NK-92 (cell line): ENCODE measurements around the gene IFI27L2.
"Not testable (repeated sequence)": the region's sequence is repeated elsewhere in the genome, so short reads cannot be mapped to it uniquely, and the experiment has no call there.

Experiments used
- DNase-seq: peaks from one replicate; lab custom pipeline; 2025; ENCODE audit not compliant: unreplicated experiment; lab: John Stamatoyannopoulos, UW

Gene IFI27L2

GRCh38 chr14:94129111-94129757, at the start of gene IFI27L2:
TSS of gene IFI27L2 (minus strand) at chr14:94129604. CDS start at chr14:94129564, 40 bp downstream.
- DNase-seq: peak; percentile 15

GRCh38 chr14:94177806-94178205, 48.4 kb upstream of the IFI27L2 start:
- DNase-seq: no peak

- DNase-seq: no peak
Measured at GRCh38 chr14:94176808-94177207, 47.4 kb upstream of the IFI27L2 start.

GRCh38 chr14:94175747-94176146, 46.3 kb upstream of the IFI27L2 start:
- no peak for DNase-seq

GRCh38 chr14:94175011-94175745, 45.8 kb upstream of the IFI27L2 start:
- no peak for DNase-seq

- DNase-seq: no peak
Measured at GRCh38 chr14:94174604-94175010, 45.2 kb upstream of the IFI27L2 start.

GRCh38 chr14:94173885-94174603, 44.6 kb upstream of the IFI27L2 start, which contains the start of gene PPP4R4:
TSS of gene PPP4R4 (plus strand) at chr14:94174322. CDS start at chr14:94174466, 144 bp downstream.
- DNase-seq: peak; percentile 56

- DNase-seq: no peak
Measured at GRCh38 chr14:94173471-94173884, 44.1 kb upstream of the IFI27L2 start.

- DNase-seq: no peak
Measured at GRCh38 chr14:94172545-94172944, 43.1 kb upstream of the IFI27L2 start.

- DNase-seq: no peak
Measured at GRCh38 chr14:94171208-94171607, 41.8 kb upstream of the IFI27L2 start.

GRCh38 chr14:94170136-94170535, 40.7 kb upstream of the IFI27L2 start:
- no peak for DNase-seq

GRCh38 chr14:94165744-94166143, 36.3 kb upstream of the IFI27L2 start:
- DNase-seq: no peak

GRCh38 chr14:94164685-94165431, 35.5 kb upstream of the IFI27L2 start:
- DNase-seq: no peak

GRCh38 chr14:94163796-94164195, 34.4 kb upstream of the IFI27L2 start:
- no peak for DNase-seq

- DNase-seq: no peak
Measured at GRCh38 chr14:94162466-94162865, 33.1 kb upstream of the IFI27L2 start.

GRCh38 chr14:94161981-94162380, 32.6 kb upstream of the IFI27L2 start:
- DNase-seq: no peak

- no peak for DNase-seq
Measured at GRCh38 chr14:94161058-94161457, 31.7 kb upstream of the IFI27L2 start.

- no peak for DNase-seq
Measured at GRCh38 chr14:94158239-94158883, 29.0 kb upstream of the IFI27L2 start.

- no peak for DNase-seq
Measured at GRCh38 chr14:94157197-94157596, 27.8 kb upstream of the IFI27L2 start.

- not testable (repeated sequence) for DNase-seq
Measured at GRCh38 chr14:94156143-94156542, 26.7 kb upstream of the IFI27L2 start.
